ENCODE measurements around the gene ZFYVE28. TPM values are rescaled to one million over a fixed set of nuclear protein-coding genes. Genes with fewer than 3 reads are reported as not detected.

The ZFYVE28 gene
- total and polyA plus RNA-seq, 2 of the 8 experiments (the other 6 are each of a cell fraction or from before 2014, with no cell fraction given) = 1.7 to 4.9 TPM

GRCh38 chr4:2321279-2322196, 96.9 kb downstream of the ZFYVE28 start:
- Histone ChIP-seq H2BK120ac (replicated peaks; ENCODE audit: low read depth, low read length) (no peak overlapping the region), H3K9me3 (ENCODE audit: insufficient read depth in 2 of 2, low read depth in 1 of 2, low read length in 1 of 2) (no peaks in the 10 kb centered on the region), H3K56ac (replicated peaks; ENCODE audit: insufficient read length, low read depth, low read length) (no peak overlapping the region), H3K23ac (ENCODE audit: insufficient read length) (no peak overlapping the region), H4K20me1 (replicated peaks in 1 of 2; ENCODE audit: control insufficient read depth in 1 of 2, insufficient read depth in 2 of 2, low read length in 2 of 2) (no peaks in the 10 kb centered on the region), H3K79me1 (ENCODE audit: low read depth, low read length) (no peaks in the 10 kb centered on the region), H2BK15ac (ENCODE audit: low read length) (no peak overlapping the region), H3K4me3 (ENCODE audit: extremely low read depth in 1 of 4, insufficient read depth in 2 of 4, low read depth in 3 of 4, low read length in 4 of 4) (no peak overlapping the region), H2BK20ac (ENCODE audit: low read length) (no peak overlapping the region), H3K9ac (replicated peaks in 1 of 4; ENCODE audit: extremely low read depth in 1 of 4, low read depth in 3 of 4, low read length in 3 of 4) (no peak overlapping the region), H4K8ac (ENCODE audit: extremely low read depth, insufficient read depth, low read length) (no peak overlapping the region), H3K14ac (ENCODE audit: insufficient read length) (no peak overlapping the region), H2AFZ (ENCODE audit: low read length) (no peak overlapping the region), H3K4me2 (ENCODE audit: insufficient read depth in 1 of 2, low read depth in 2 of 2, low read length in 2 of 2) (no peak overlapping the region), H3K4me1 (replicated peaks in 1 of 4; ENCODE audit: control insufficient read depth in 3 of 4, insufficient read depth in 4 of 4, low read length in 3 of 4) (no peaks in the 10 kb centered on the region; a peak in 2 of 7 replicates), H3K36me3 (ENCODE audit: control insufficient read depth in 2 of 4, insufficient read depth in 4 of 4, low read length in 3 of 4) (no peaks in the 10 kb centered on the region), H2BK12ac (ENCODE audit: low read depth, low read length) (no peak overlapping the region), H3K18ac (ENCODE audit: extremely low read depth, low read length) (peak overlapping the region; percentile 32; the same call in 1 of the 2 replicates), H4K5ac (ENCODE audit: insufficient read length, low read depth, low read length) (no peak overlapping the region), H2BK5ac (ENCODE audit: low read depth, low read length) (no peak overlapping the region), H3K79me2 (ENCODE audit: control insufficient read depth in 1 of 2, insufficient read depth in 2 of 2, low read length in 2 of 2) (no peaks in the 10 kb centered on the region), H3K23me2 (ENCODE audit: low read depth, low read length) (no peaks in the 10 kb centered on the region), H3K27me3 (replicated peaks in 1 of 4; ENCODE audit: control insufficient read depth in 3 of 4, extremely low read depth in 1 of 4, insufficient read depth in 3 of 4, low read length in 3 of 4) (no peaks in the 10 kb centered on the region), H4K91ac (replicated peaks; ENCODE audit: insufficient read length, low read length) (no peak overlapping the region), H3K4ac (replicated peaks; ENCODE audit: insufficient read length, low read depth, low read length) (no peak overlapping the region), H3K27ac (ENCODE audit: low read depth, low read length) (no peak overlapping the region), H2AK5ac (ENCODE audit: low read depth, low read length) (no peak overlapping the region)
- DNase-seq (ENCODE audit: low read depth in 1 of 2, low spot score in 2 of 2) = no peak
- TF ChIP-seq PHF8 (conservative IDR thresholded peaks at IDR 0.05; ENCODE audit: low read depth, low read length) (no peak), FOSL1 (IDR thresholded peaks at IDR 0.05; ENCODE audit: insufficient read depth, low read depth, low read length) (no peak), POLR2A (IDR thresholded peaks at IDR 0.05; ENCODE audit: control extremely low read depth in 1 of 2, low read depth in 2 of 2, low read length in 2 of 2) (no peak), KDM4A (IDR thresholded peaks at IDR 0.05; ENCODE audit: low read depth, low read length, severe bottlenecking) (no peak), SRF (IDR thresholded peaks at IDR 0.05; ENCODE audit: low read depth, low read length) (no peak), SIX5 (IDR thresholded peaks at IDR 0.05; ENCODE audit: low read depth, low read length) (no peak), SIN3A (conservative IDR thresholded peaks at IDR 0.05 in 1 of 2, IDR thresholded peaks at IDR 0.05 in 1 of 2; ENCODE audit: low read depth in 1 of 2, low read length in 2 of 2) (no peak), TAF1 (IDR thresholded peaks at IDR 0.05; ENCODE audit: low read depth, low read length) (no peak), HDAC2 (IDR thresholded peaks at IDR 0.05; ENCODE audit: borderline replicate concordance in 1 of 2, low read depth in 2 of 2, low read length in 2 of 2) (no peak), SP2 (IDR thresholded peaks at IDR 0.05; ENCODE audit: low read length) (no peak), ASH2L (IDR thresholded peaks at IDR 0.05; ENCODE audit: low read length) (no peak)
- ChIA-PET CTCF (ENCODE audit: partially characterized antibody) (interaction anchor here (1.1 to 2.1 kb wide), 4 partner anchors 32 to 101 kb away, joined by 3 to 6 read pairs (median 6); no protein-coding TSS in a partner anchor), POLR2A (ENCODE audit: partially characterized antibody) (interaction anchor here (1.0 to 1.4 kb wide), 2 partner anchors 17 to 262 kb away, joined by 3 read pairs; no protein-coding TSS in a partner anchor)
- 90% methylated on average over 21 of the region's 22 CpGs; no CpG with 5 or more reads in 1 of the 2 experiments for WGBS, 2 experiments (ENCODE audit: extremely low coverage in 1 of 2, insufficient coverage in 1 of 2, insufficient read length in 1 of 2, insufficient replicate concordance in 2 of 2, low coverage in 1 of 2, low lambda C conversion rate in 2 of 2, missing lambda C conversion rate in 1 of 2)
- no peak for FAIRE-seq

All from H1 (cell line).